HepG2 (cell line): ENCODE results near the gene LIPC. TPM values are rescaled to one million over a fixed set of nuclear protein-coding genes. Genes with fewer than 3 reads are reported as not detected.

Source experiments
- ATAC-seq: fragments of 200-7000 bp; cut with Tn5 transposase; 3 replicates; pipeline ENCODE4 v1.9.1; 2020; ENCODE audit warnings: mild to moderate bottlenecking, moderate library complexity
- BruUV-seq: library from RNA; stranded (reverse); fragments of 400-500 nt; replicated peaks from 2 replicates; lab custom pipeline; 2021; lab: Mats Ljungman, UMichigan
- CTCF ChIA-PET: fragments of 300-600 bp; formaldehyde crosslinking; extraction: SDS; loops from one replicate; lab custom pipeline; 2021; ENCODE audit warnings: low total read pairs, inconsistent platforms, low intra/inter-chr PET ratio; lab: Yijun Ruan, JAX
- POLR2A ChIA-PET: fragments of 350-600 bp; sonication (Branson Sonifier 250); formaldehyde crosslinking; loops from one replicate; lab custom pipeline; 2020; ENCODE audit warnings: antibody characterized with exemption, inconsistent platforms; lab: Yijun Ruan, JAX
- DNase-seq: peaks from one replicate; pipeline ENCODE4 v3.0.0-alpha.2; 2015; ENCODE audit warnings: low spot score
- FAIRE-seq: peaks from 3 replicates; lab custom pipeline; 2011; peaks lifted over from hg19 to GRCh38; lab: Jason Lieb, UNC
- H2AFZ ChIP-seq: one replicate; pipeline ENCODE4 v1.6.1; 2011; ENCODE audit warnings: low read length, inconsistent platforms
- H3K27ac ChIP-seq: fragments of 300-600 bp; 3 replicates; pipeline ENCODE4 v1.8.0; 2011; ENCODE audit warnings: mixed run types, mild to moderate bottlenecking, mixed read lengths, low read length, inconsistent platforms; ENCODE audit not compliant: insufficient read depth; ENCODE audit errors: extremely low read length
- H3K27me3 ChIP-seq, 2 experiments: fragments of 200-600 bp in 1 of 2; 2 replicates in 1 of 2; 3 replicates in 1 of 2; pipeline versions ENCODE4 v1.6.0 to v1.8.0; 2011; ENCODE audit warnings: low read length in 2 of 2, mild to moderate bottlenecking in 2 of 2, moderate library complexity in 2 of 2, inconsistent platforms in 1 of 2; ENCODE audit not compliant: insufficient read depth in 2 of 2, control insufficient read depth in 1 of 2
- H3K36me3 ChIP-seq, 2 experiments: fragments of 200-600 bp in 1 of 2; replicated peaks in 1 of 2; 2 replicates in 1 of 2; 3 replicates in 1 of 2; pipeline versions ENCODE4 v1.5.1 to v1.8.0; 2011; ENCODE audit warnings: low read length in 2 of 2, inconsistent platforms in 1 of 2; ENCODE audit not compliant: insufficient read depth in 2 of 2, control insufficient read depth in 1 of 2
- H3K4me1 ChIP-seq: 2 replicates; pipeline ENCODE4 v1.5.1; 2012; ENCODE audit warnings: low read length, inconsistent platforms; ENCODE audit not compliant: insufficient read depth
- H3K4me2 ChIP-seq: 2 replicates; pipeline ENCODE4 v1.6.0; 2011; ENCODE audit warnings: low read depth, low read length, inconsistent platforms
- H3K4me3 ChIP-seq, 3 experiments: fragments of 200-600 bp in 1 of 3; sonication (generic), shearing (Covaris generic) in 1 of 3; replicated peaks in 1 of 3; 2 replicates each; pipeline ENCODE4 v1.5.1; 2011 to 2016; ENCODE audit warnings: low read length in 3 of 3, inconsistent platforms in 2 of 3, low read depth in 2 of 3, mild to moderate bottlenecking in 2 of 3, control low read depth in 1 of 3, mixed read lengths in 1 of 3; ENCODE audit not compliant: insufficient read depth in 1 of 3
- H3K79me2 ChIP-seq: one replicate; pipeline ENCODE4 v1.6.1; 2011; ENCODE audit warnings: low read length, inconsistent platforms; ENCODE audit not compliant: insufficient read depth
- H3K9ac ChIP-seq: 2 replicates; pipeline ENCODE4 v1.6.0; 2011; ENCODE audit warnings: mild to moderate bottlenecking, low read depth, low read length, inconsistent platforms; ENCODE audit not compliant: insufficient read depth
- H3K9me3 ChIP-seq: 2 replicates; pipeline ENCODE4 v1.5.1; 2012; ENCODE audit warnings: mild to moderate bottlenecking, low read length
- H4K20me1 ChIP-seq: 2 replicates; pipeline ENCODE4 v1.6.0; 2011; ENCODE audit warnings: inconsistent platforms, mild to moderate bottlenecking, low read length, moderate library complexity; ENCODE audit not compliant: insufficient read depth
- CEBPB ChIP-seq: IDR thresholded peaks from 2 replicates; pipeline ENCODE4 v1.6.1; 2011; ENCODE audit warnings: low read depth, low read length, improper control_type of control experiment, borderline replicate concordance
- CHD4 ChIP-seq: fragments of 200-600 bp; sonication (generic); IDR thresholded peaks from 2 replicates; pipeline ENCODE4 v1.7.0; 2017; ENCODE audit warnings: mild to moderate bottlenecking, low read length, borderline replicate concordance
- KDM6A ChIP-seq: IDR thresholded peaks from 2 replicates; pipeline ENCODE4 v1.6.1; 2016; ENCODE audit warnings: low read depth
- KMT2A ChIP-seq: sonication (generic); formaldehyde crosslinking; IDR thresholded peaks from 2 replicates; pipeline ENCODE4 v1.4.0; 2020; ENCODE audit warnings: missing genetic modification reagents
- YEATS4 ChIP-seq: sonication (generic); formaldehyde crosslinking; IDR thresholded peaks from 2 replicates; pipeline ENCODE4 v1.4.0; 2020; ENCODE audit warnings: missing genetic modification reagents, borderline replicate concordance
- YY1 ChIP-seq: IDR thresholded peaks from 2 replicates; pipeline ENCODE4 v1.6.1; 2011; ENCODE audit warnings: low read length, low read depth, moderate library complexity, mild to moderate bottlenecking; ENCODE audit not compliant: insufficient read depth, insufficient replicate concordance
- ZBTB43 ChIP-seq: sonication (generic); formaldehyde crosslinking; conservative IDR thresholded peaks from 2 replicates; pipeline ENCODE4 v1.4.0; 2020; ENCODE audit warnings: missing genetic modification reagents
- ZNF331 ChIP-seq: sonication (generic); formaldehyde crosslinking; IDR thresholded peaks from 2 replicates; pipeline ENCODE4 v1.4.0; 2020; ENCODE audit warnings: missing genetic modification reagents
- ZNF770 ChIP-seq: sonication (generic); formaldehyde crosslinking; IDR thresholded peaks from 2 replicates; pipeline ENCODE4 v1.5.0; 2020; ENCODE audit warnings: mild to moderate bottlenecking, missing genetic modification reagents
- WGBS: methylation state at CpG from one replicate; pipeline ENCODE4 v1.1.6; 2017; ENCODE audit warnings: low lambda C conversion rate; 5-methylcytosine and 5-hydroxymethylcytosine counted together
- in situ Hi-C: cut with HindIII; loops from 2 replicates; pipeline ENCODE4 v1.10.0; 2017; ENCODE audit warnings: low pct_unique_long_range_greater_than_20kb; ENCODE audit not compliant: extremely low pct_ligation_motif_present
- intact Hi-C: fragments of 100-400 bp; cut with micrococcal nuclease; formaldehyde crosslinking; loops from one replicate; pipeline ENCODE4 v1.10.0; 2022; ENCODE audit not compliant: unreplicated experiment
- polyA plus RNA-seq, 8 experiments: library from polyadenylated mRNA; depleted of rRNA in 3 of 8; stranded (reverse) in 7 of 8; unstranded in 1 of 8; fragments of >200 nt; fragmentation: Illumina TruSeq in 4 of 8; extraction: Trizol in 4 of 8; gene quantifications; 2 replicates each; pipeline versions ENCODE4 v1.2.1 to v1.2.3, GENCODE V29; 2011 to 2016; ENCODE audit warnings: low read depth in 4 of 8, missing spikeins in 1 of 8, mixed read lengths in 1 of 8; ENCODE audit not compliant: insufficient read depth in 1 of 8
- total RNA-seq, 5 experiments: library from RNA; depleted of rRNA; stranded (reverse); fragments of >200 nt; fragmentation: Illumina TruSeq; extraction: Trizol; gene quantifications; 2 replicates each; pipeline ENCODE4 v1.2.3, GENCODE V29; 2016; ENCODE audit warnings: low read depth in 1 of 5

The LIPC gene
- total and polyA plus RNA-seq, 2 of the 13 experiments (the other 11 are each of a cell fraction or from before 2014, with no cell fraction given) = 26.0 to 38.0 TPM

- FAIRE-seq = no peak
- BruUV-seq = no TSS peak
- Histone ChIP-seq H3K9ac (no peak overlapping the region), H4K20me1 (no peaks in the 10 kb centered on the region), H3K4me3 (no peak overlapping the region)
- no peak for ATAC-seq
- POLR2A ChIA-PET = no interaction called here
- TF ChIP-seq YEATS4 (CRISPR knock-in tag) = no peak
- TF ChIP-seq KDM6A (CRISPR knock-in tag) = no peak
- TF ChIP-seq ZBTB43 (CRISPR knock-in tag) = no peak
- TF ChIP-seq CHD4 = no peak
- no peak for TF ChIP-seq ZNF770 (CRISPR knock-in tag)
- TF ChIP-seq KMT2A (CRISPR knock-in tag) = no peak
- peak; percentile 56; the same call in 1 of the 2 replicates for TF ChIP-seq CEBPB
- no peak for TF ChIP-seq ZNF331
- no peak for TF ChIP-seq YY1
- TF ChIP-seq, all 625 proteins: peak for 1
- Histone ChIP-seq H3K4me1 (no peaks in the 10 kb centered on the region), H2AFZ (no peak overlapping the region), H3K36me3 (no peaks in the 10 kb centered on the region), H3K4me2 (no peak overlapping the region), H3K27me3 (peaks cover 1 to 5% of the 10 kb centered on the region in 2 experiments; a peak in 2 of 5 replicates), H3K9me3 (no peaks in the 10 kb centered on the region), H3K79me2 (no peaks in the 10 kb centered on the region), H3K27ac (no peak overlapping the region)
- intact Hi-C loops = no loop called here
- DNase-seq = no peak
- CTCF ChIA-PET = no interaction called here
- WGBS = 15% methylated on average over 3 of the region's 3 CpGs
- in situ Hi-C loops = no loop called here
Observed at GRCh38 chr15:58396181-58396580, 35.6 kb upstream of the LIPC start.
